GM23338 (cell line): Measurements from ENCODE around the gene PLEKHB1. TPM values are rescaled to one million over a fixed set of nuclear protein-coding genes. Genes with fewer than 3 reads are reported as not detected.

Experiments
- ATAC-seq: fragments of 200-7000 bp; cut with Tn5 transposase; 3 replicates; pipeline ENCODE4 v1.9.1; 2020
- DNase-seq: peaks from one replicate; pipeline ENCODE4 v3.0.0-alpha.2; 2015; ENCODE audit warnings: low spot score
- H2AFZ ChIP-seq: fragments of 200-600 bp; sonication (generic); 2 replicates; pipeline ENCODE4 v1.8.0; 2016; ENCODE audit warnings: antibody characterized with exemption, mild to moderate bottlenecking, moderate library complexity
- H3F3A ChIP-seq: fragments of 200-600 bp; sonication (generic); replicated peaks from 2 replicates; pipeline ENCODE4 v1.8.0; 2017; ENCODE audit warnings: antibody characterized with exemption, mixed run types, low read depth
- H3K27ac ChIP-seq: fragments of 200-600 bp; sonication (generic); 2 replicates; pipeline ENCODE4 v1.6.1; 2016; ENCODE audit warnings: low read depth
- H3K27me3 ChIP-seq: fragments of 200-600 bp; sonication (generic); 2 replicates; pipeline ENCODE4 v1.8.0; 2016; ENCODE audit warnings: mild to moderate bottlenecking, mixed run types, moderate library complexity; ENCODE audit not compliant: insufficient read depth
- H3K36me3 ChIP-seq: fragments of 200-600 bp; sonication (generic); 2 replicates; pipeline ENCODE4 v1.8.0; 2016; ENCODE audit warnings: mild to moderate bottlenecking; ENCODE audit not compliant: insufficient read depth
- H3K4me1 ChIP-seq: fragments of 200-600 bp; sonication (generic); 2 replicates; pipeline ENCODE4 v1.8.0; 2016; ENCODE audit warnings: mild to moderate bottlenecking, moderate library complexity; ENCODE audit not compliant: insufficient read depth
- H3K4me2 ChIP-seq: fragments of 200-600 bp; sonication (generic); 2 replicates; pipeline ENCODE4 v1.7.1; 2017; ENCODE audit warnings: mixed run types
- H3K4me3 ChIP-seq: fragments of 200-600 bp; sonication (generic); 2 replicates; pipeline ENCODE4 v1.6.1; 2016; ENCODE audit warnings: mixed run types
- H3K79me2 ChIP-seq: fragments of 200-600 bp; sonication (generic); replicated peaks from 2 replicates; pipeline ENCODE4 v1.8.0; 2017; ENCODE audit warnings: mild to moderate bottlenecking; ENCODE audit not compliant: insufficient read depth
- H3K9me2 ChIP-seq: fragments of 200-600 bp; sonication (generic); 2 replicates; pipeline ENCODE4 v1.8.0; 2017; ENCODE audit not compliant: insufficient read depth
- H4K20me1 ChIP-seq: fragments of 200-600 bp; sonication (generic); replicated peaks from 2 replicates; pipeline ENCODE4 v1.8.0; 2017; ENCODE audit warnings: mild to moderate bottlenecking; ENCODE audit not compliant: insufficient read depth
- H3K27ac Mint-ChIP-seq: 2 replicates; pipeline ENCODE4 v1.8.0; 2020; ENCODE audit warnings: inconsistent platforms, mild to moderate bottlenecking, moderate library complexity, mixed read lengths
- H3K27me3 Mint-ChIP-seq: 3 replicates; pipeline ENCODE4 v1.8.0; 2022; ENCODE audit warnings: low read depth, mild to moderate bottlenecking, moderate library complexity, mixed read lengths, inconsistent platforms; ENCODE audit not compliant: insufficient read depth, poor library complexity
- H3K36me3 Mint-ChIP-seq: 3 replicates; pipeline ENCODE4 v1.8.0; 2021; ENCODE audit warnings: low read depth, mild to moderate bottlenecking, inconsistent platforms, moderate library complexity, mixed read lengths
- H3K4me1 Mint-ChIP-seq: 3 replicates; pipeline ENCODE4 v1.8.0; 2020; ENCODE audit warnings: mild to moderate bottlenecking, inconsistent platforms, mixed read lengths
- H3K4me3 Mint-ChIP-seq: 3 replicates; pipeline ENCODE4 v1.8.0; 2021; ENCODE audit warnings: moderate library complexity, mild to moderate bottlenecking, inconsistent platforms, mixed read lengths
- H3K9me3 Mint-ChIP-seq: 3 replicates; pipeline ENCODE4 v1.8.0; 2020; ENCODE audit warnings: moderate library complexity, mild to moderate bottlenecking, inconsistent platforms, mixed read lengths
- CREB1 ChIP-seq: fragments of 250-450 bp; sonication (Bioruptor Pico); IDR thresholded peaks from 2 replicates; pipeline ENCODE4 v1.5.0; 2020; ENCODE audit warnings: low read depth, mild to moderate bottlenecking, moderate library complexity
- CTCF ChIP-seq, 2 experiments: fragments of 200-600 bp in 1 of 2; sonication (generic) in 1 of 2; conservative IDR thresholded peaks; 2 replicates each; pipeline versions ENCODE4 v1.5.1 to v1.6.1; 2016 to 2017; ENCODE audit warnings: antibody characterized with exemption in 2 of 2, low read depth in 2 of 2, mild to moderate bottlenecking in 2 of 2, moderate library complexity in 1 of 2
- ETS1 ChIP-seq: IDR thresholded peaks from 2 replicates; pipeline ENCODE4 v1.6.1; 2016; ENCODE audit warnings: antibody characterized with exemption
- EZH2 ChIP-seq: fragments of 200-600 bp; sonication (generic); IDR thresholded peaks from one replicate; pipeline ENCODE4 v1.8.0; 2017; ENCODE audit warnings: antibody characterized with exemption, mild to moderate bottlenecking, low read depth; ENCODE audit not compliant: unreplicated experiment
- EZH2phosphoT487 ChIP-seq: fragments of 200-600 bp; sonication (generic); IDR thresholded peaks from one replicate; pipeline ENCODE4 v1.8.1; 2018; ENCODE audit warnings: antibody characterized with exemption; ENCODE audit not compliant: unreplicated experiment
- JUNB ChIP-seq: IDR thresholded peaks from one replicate; pipeline ENCODE4 v1.6.1; 2016; ENCODE audit warnings: antibody characterized with exemption; ENCODE audit not compliant: unreplicated experiment
- NANOG ChIP-seq: IDR thresholded peaks from 2 replicates; pipeline ENCODE4 v1.6.1; 2016; ENCODE audit warnings: antibody characterized with exemption, borderline replicate concordance
- POLR2AphosphoS5 ChIP-seq: IDR thresholded peaks from 2 replicates; pipeline ENCODE4 v1.6.1; 2016; ENCODE audit warnings: antibody characterized with exemption, low read depth
- REST ChIP-seq: IDR thresholded peaks from one replicate; pipeline ENCODE4 v1.6.1; 2018; ENCODE audit warnings: antibody characterized with exemption; ENCODE audit not compliant: unreplicated experiment
- STAT1 ChIP-seq: IDR thresholded peaks from one replicate; pipeline ENCODE4 v1.6.1; 2016; ENCODE audit warnings: antibody characterized with exemption; ENCODE audit not compliant: unreplicated experiment
- ZNF114 ChIP-seq: fragments of 250-450 bp; sonication (Bioruptor Pico); IDR thresholded peaks from 2 replicates; pipeline ENCODE4 v1.5.0; 2020; ENCODE audit warnings: mild to moderate bottlenecking, moderate library complexity
- ZNF331 ChIP-seq: fragments of 250-450 bp; sonication (Bioruptor Pico); IDR thresholded peaks from 2 replicates; pipeline ENCODE4 v1.5.0; 2020; ENCODE audit warnings: low read depth, mild to moderate bottlenecking, moderate library complexity
- ZNF462 ChIP-seq: fragments of 250-450 bp; sonication (Bioruptor Pico); IDR thresholded peaks from 2 replicates; pipeline ENCODE4 v1.5.0; 2020; ENCODE audit warnings: mild to moderate bottlenecking, moderate library complexity
- polyA plus RNA-seq: library from polyadenylated mRNA; unstranded; fragments of >200 nt; fragmentation: Nextera tagmentation; extraction: Ambion mirVana; gene quantifications from 2 replicates; pipeline ENCODE4 v1.2.1, GENCODE V29; 2016
- total RNA-seq: library from RNA; depleted of rRNA; stranded (reverse); fragments of >200 nt; shearing (Covaris generic); gene quantifications from 2 replicates; pipeline ENCODE4 v1.2.3, GENCODE V29; 2014

PLEKHB1 gene
- total and polyA plus RNA-seq, 2 experiments from 2014 or later: 20.1 to 20.8 TPM

- peaks cover 37% of the 10 kb centered on the region for H3K27me3 ChIP-seq
- no peak overlapping the region for H3K4me3 Mint-ChIP-seq
Measured at GRCh38 chr11:73635721-73636120, 10.7 kb upstream of the PLEKHB1 start.

More at GRCh38 chr11:73635721-73636120, 10.7 kb upstream of the PLEKHB1 start:
- H2AFZ ChIP-seq: no peak overlapping the region
- no peaks in the 10 kb centered on the region for H3K9me3 Mint-ChIP-seq
- ATAC-seq (no peak), DNase-seq (no peak)
- H3K27me3 Mint-ChIP-seq: peaks cover 26% of the 10 kb centered on the region
- TF ChIP-seq CTCF (conservative IDR thresholded peaks at IDR 0.05; ENCODE audit: low read depth in 2 of 2) (no peak), ZNF331 (no peak), CREB1 (no peak), ZNF114 (CRISPR knock-in tag) (no peak), STAT1 (no peak), EZH2 (no peak), POLR2AphosphoS5 (no peak), NANOG (no peak), ZNF462 (CRISPR knock-in tag) (no peak), ETS1 (no peak), JUNB (no peak), REST (no peak), EZH2phosphoT487 (no peak)
- no peak overlapping the region for H3K27ac Mint-ChIP-seq
- no peaks in the 10 kb centered on the region for H3K36me3 Mint-ChIP-seq
- no peak overlapping the region for H3K4me3 ChIP-seq
- no peak overlapping the region for H3K4me2 ChIP-seq
- H3K4me1 Mint-ChIP-seq: peaks cover 8% of the 10 kb centered on the region; the same call in 2 of the 3 replicates
- peaks cover 9% of the 10 kb centered on the region; the same call in 1 of the 2 replicates for H3K4me1 ChIP-seq
- peaks cover 6% of the 10 kb centered on the region; the same call in 1 of the 2 replicates for H3K9me2 ChIP-seq
- H3K79me2 ChIP-seq: no peaks in the 10 kb centered on the region
- H3F3A ChIP-seq: no peaks in the 10 kb centered on the region
- H3K36me3 ChIP-seq: no peaks in the 10 kb centered on the region
- no peaks in the 10 kb centered on the region for H4K20me1 ChIP-seq
- no peak overlapping the region for H3K27ac ChIP-seq
